A172 (cell line): Measurements from ENCODE around the gene GRIN2C. TPM values are rescaled to one million over a fixed set of nuclear protein-coding genes. Genes with fewer than 3 reads are reported as not detected.

Experiments
- DNase-seq: peaks from one replicate; pipeline ENCODE4 v3.0.0-alpha.2; 2015; ENCODE audit warnings: low spot score
- total RNA-seq: library from RNA; depleted of rRNA; stranded (reverse); fragments of >200 nt; shearing (Covaris generic); gene quantifications from 2 replicates; pipeline ENCODE4 v1.2.3, GENCODE V29; 2014

GRIN2C gene
- total RNA-seq, 1 experiment from 2014 or later, result 0.69 TPM

- no peak for DNase-seq
Observed at GRCh38 chr17:74821655-74822334, 37.9 kb downstream of the GRIN2C start.

- no peak for DNase-seq
Observed at GRCh38 chr17:74819801-74820436, 39.8 kb downstream of the GRIN2C start.

- DNase-seq, result no peak
Observed at GRCh38 chr17:74818291-74818938, 41.3 kb downstream of the GRIN2C start.

- DNase-seq, result no peak
Observed at GRCh38 chr17:74816905-74817620, 42.6 kb downstream of the GRIN2C start.

GRCh38 chr17:74815550-74816370, 43.9 kb downstream of the GRIN2C start:
- no peak for DNase-seq

- no peak for DNase-seq
Observed at GRCh38 chr17:74815067-74815466, 44.6 kb downstream of the GRIN2C start.

GRCh38 chr17:74814453-74814852, 45.2 kb downstream of the GRIN2C start:
- no peak for DNase-seq

- no peak for DNase-seq
Observed at GRCh38 chr17:74812109-74813009, 47.3 kb downstream of the GRIN2C start.

- no peak for DNase-seq
Observed at GRCh38 chr17:74810699-74811485, 48.8 kb downstream of the GRIN2C start.

- no peak for DNase-seq
Observed at GRCh38 chr17:74808714-74809430, 50.8 kb downstream of the GRIN2C start.

GRCh38 chr17:74807925-74808324, 51.8 kb downstream of the GRIN2C start:
- DNase-seq, result no peak

GRCh38 chr17:74807441-74807840, 52.2 kb downstream of the GRIN2C start:
- DNase-seq, result no peak

GRCh38 chr17:74806334-74806733, 53.4 kb downstream of the GRIN2C start:
- no peak for DNase-seq

GRCh38 chr17:74805591-74805991, 54.1 kb downstream of the GRIN2C start:
- DNase-seq, result no peak

- DNase-seq, result no peak
Observed at GRCh38 chr17:74804683-74805082, 55.0 kb downstream of the GRIN2C start.

GRCh38 chr17:74803971-74804370, 55.7 kb downstream of the GRIN2C start:
- DNase-seq, result no peak

- DNase-seq, result no peak
Observed at GRCh38 chr17:74803388-74803930, 56.2 kb downstream of the GRIN2C start.

GRCh38 chr17:74801896-74802295, 57.8 kb downstream of the GRIN2C start:
- DNase-seq, result no peak

- DNase-seq, result no peak
Observed at GRCh38 chr17:74800531-74800930, 59.2 kb downstream of the GRIN2C start.
